GM19438 (cell line): ENCODE results near the gene ARL5B.

ENCODE experiments used
- ATAC-seq: cut with Tn5 transposase; IDR thresholded peaks from one replicate; pipeline ENCODE4 v1.9.1; 2021; ENCODE audit warnings: low read depth; ENCODE audit not compliant: unreplicated experiment

ARL5B gene

DNA sequence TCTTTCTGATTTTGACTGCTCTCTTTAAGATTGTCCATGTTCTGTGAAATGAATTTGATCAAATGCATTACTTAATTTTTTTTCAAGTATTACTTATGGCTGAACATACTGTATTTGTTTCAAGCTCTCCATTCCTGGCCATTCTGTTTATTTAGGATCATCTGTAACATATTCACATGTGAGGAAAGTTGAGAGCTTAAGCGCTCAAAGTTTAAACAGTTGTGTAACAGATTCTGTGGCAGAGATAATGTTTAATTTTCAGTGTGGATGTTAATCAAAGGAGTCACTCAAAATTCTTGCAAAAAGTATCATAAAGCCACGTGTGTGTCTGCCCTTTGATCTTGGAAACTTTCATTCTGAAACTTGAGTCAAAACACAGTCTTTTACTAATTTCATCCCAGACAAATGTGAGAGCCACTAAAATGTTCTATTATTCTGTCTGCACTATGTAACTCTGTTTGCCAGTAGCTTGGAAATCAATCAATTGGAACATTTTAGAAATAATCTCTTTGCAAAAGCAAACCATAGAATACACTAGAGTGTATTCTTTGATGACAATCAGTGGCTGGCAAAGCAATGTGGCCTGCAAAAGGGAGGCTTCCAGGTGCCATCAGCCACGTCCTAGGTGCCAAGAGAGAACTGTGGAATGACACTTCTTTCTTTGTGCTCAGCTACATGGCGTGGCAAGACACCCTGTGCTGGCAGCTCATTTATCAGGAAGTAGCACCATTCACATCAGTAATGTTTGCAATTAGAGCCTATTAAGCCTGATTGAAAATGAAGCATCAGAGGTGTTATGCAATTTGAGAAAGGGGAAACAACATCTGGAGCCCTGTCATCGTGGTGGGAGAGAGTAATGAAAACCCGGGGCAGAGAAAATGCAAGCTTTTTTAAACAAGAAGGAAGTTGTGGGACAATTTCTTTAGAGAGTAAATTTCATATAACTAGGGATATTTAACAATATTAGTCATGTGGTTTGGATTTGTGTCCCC, 40.9 kb downstream of the ARL5B start:
- no peak for ATAC-seq

DNA sequence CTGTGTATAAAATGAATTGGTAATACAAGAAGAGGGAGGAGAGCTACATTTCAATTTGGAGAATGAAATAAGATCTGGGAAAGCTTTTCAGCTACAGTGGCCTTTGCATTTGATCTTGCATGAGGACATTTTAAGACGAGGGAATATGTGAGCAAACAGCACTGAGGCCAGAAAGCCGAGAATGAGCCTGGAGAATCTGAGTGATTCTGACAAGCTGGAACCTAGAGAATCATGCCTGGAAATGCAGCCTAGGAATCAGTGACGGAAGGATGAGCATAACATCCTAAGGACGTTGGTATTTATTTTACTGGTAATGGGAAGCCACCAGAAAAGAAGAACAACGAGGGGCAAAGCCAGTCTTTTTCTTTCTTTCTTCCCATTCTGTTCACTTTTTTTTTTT, 44.3 kb downstream of the ARL5B start:
- no peak for ATAC-seq

DNA sequence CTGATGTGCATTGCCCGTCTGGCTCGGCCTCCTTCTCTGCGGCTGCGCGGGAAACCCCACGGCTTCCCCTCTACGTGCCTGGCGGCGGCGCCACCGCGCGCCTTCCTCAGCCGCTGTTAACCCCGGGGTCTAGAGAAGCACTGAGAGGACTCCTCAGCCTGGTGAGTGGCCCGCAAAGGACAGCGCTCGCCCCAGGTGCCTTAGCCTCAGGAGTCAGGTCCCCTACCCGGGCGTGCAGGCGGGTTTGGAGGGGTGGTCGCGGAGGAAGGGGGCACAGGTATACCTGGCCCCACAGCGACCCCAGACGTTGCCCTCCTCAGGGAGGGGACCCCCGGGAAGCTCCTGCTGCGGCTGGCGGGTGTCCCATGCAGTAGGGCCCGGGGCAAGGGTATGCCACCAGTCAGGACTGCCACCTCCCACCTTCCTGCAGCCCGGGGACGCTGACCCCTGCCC, 51.0 kb downstream of the ARL5B start:
- no peak for ATAC-seq

DNA sequence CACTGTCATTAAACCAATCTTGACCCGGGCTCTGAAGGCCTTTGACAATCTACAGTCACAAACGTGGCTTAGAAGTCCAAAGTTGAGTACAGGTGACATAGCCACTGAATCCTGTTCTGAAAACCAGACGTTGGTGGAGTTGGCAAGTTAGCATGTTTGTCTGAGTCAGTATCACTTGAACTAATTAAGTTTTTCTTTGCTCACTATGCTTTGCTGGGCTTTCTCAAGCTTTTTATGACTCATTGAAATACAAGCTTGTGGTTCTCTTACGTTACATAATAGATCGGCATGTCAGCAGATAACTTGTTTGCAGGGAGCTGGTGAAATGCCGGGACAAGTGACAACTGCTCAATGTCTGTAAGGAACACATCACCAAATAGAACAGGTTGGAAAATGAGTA, 53.8 kb downstream of the ARL5B start:
- no peak for ATAC-seq

DNA sequence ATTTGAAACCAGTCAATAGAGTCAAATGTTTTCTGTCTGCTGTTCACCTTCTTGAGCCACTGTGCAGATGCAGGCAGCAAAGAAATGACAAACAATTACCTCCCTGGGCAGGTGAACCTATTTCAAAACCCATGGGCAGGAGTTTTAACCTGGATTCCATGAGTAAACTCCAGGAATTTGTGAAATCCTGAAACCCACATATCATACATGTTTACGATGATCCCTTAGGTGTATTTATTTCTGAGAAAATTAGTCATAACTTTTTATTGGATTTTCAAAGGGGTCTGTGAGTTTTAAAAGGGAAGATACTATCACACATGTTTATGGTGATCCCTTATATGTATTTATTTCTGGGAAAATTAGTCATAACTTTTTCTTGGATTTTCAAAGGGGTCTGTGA, 59.8 kb downstream of the ARL5B start:
- no peak for ATAC-seq

DNA sequence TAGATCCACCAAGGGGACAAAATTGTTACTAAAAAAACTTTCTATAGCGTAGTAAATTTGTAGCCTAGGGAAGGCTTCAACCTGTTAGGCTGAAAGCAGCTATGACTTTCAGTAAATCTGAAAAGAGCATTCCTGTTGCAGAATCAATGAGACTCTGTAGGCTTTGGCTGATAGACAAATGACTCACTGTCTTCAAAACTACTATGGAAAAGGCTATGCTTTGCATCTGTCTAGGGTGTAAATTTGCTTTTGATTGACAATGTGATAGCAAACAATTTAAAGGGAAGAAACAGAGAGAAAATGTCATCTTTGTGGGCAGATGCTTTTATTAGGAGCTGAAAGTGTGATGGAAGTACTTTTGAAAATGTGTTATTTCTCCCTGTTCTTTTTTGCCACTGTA, 60.6 kb downstream of the ARL5B start:
- no peak for ATAC-seq

DNA sequence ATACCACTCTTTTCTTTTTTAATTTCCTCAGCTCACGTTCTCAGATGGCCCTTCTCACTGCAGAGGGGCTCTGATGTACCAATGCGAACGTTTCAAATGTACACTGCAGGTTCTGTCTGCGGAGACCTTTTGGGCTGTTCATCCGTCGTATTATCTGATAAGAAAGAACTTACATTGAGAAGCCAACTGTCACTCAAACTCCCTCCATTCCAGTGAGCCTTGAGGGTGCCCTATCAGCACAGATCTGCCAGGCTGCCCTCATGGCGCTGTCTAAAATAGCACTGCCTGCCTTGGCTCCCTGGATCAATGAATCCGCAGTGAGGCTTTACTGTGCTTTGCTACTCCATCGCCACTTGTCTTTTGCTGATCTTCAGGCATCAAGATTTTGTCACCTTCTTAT, 61.8 kb downstream of the ARL5B start:
- no peak for ATAC-seq

DNA sequence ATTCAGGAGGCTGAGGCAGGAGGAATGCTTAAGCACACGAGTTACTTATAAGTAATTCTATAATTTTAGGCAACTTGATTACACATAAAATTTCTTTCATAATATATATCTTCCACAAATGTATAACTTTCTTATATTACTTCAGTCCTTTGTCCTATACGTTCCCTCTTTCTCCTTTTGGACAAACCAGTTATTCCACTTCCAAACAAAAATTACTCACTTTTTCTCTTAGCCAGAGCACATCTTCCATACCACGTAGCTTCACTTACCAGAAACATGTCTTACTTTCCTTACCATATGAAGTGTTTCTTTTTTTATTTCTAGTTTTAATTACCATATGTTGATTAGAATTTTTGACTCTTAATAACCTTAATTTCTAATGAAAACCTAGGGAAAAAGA, 64.6 kb downstream of the ARL5B start:
- no peak for ATAC-seq
